H9 (cell line): ENCODE data around the gene HDAC7. TPM values are rescaled to one million over a fixed set of nuclear protein-coding genes. Genes with fewer than 3 reads are reported as not detected.

Source experiments
- DNase-seq: peaks from one replicate; pipeline ENCODE4 v3.0.0-alpha.2; 2017
- H2AFZ ChIP-seq: one replicate; pipeline ENCODE4 v1.6.1; 2013; ENCODE audit warnings: mild to moderate bottlenecking, low read length, control low read depth, moderate library complexity
- H2AK5ac ChIP-seq: 2 replicates; pipeline ENCODE4 v1.6.1; 2013; ENCODE audit warnings: low read length, control low read depth, mixed read lengths; ENCODE audit not compliant: insufficient read length
- H2BK120ac ChIP-seq: one replicate; pipeline ENCODE4 v1.6.1; 2013; ENCODE audit warnings: low read depth, mild to moderate bottlenecking, low read length, control low read depth, inconsistent platforms; ENCODE audit not compliant: poor library complexity, severe bottlenecking
- H2BK12ac ChIP-seq: 2 replicates; pipeline ENCODE4 v1.6.1; 2013; ENCODE audit warnings: low read length, control low read depth, mixed read lengths, low read depth; ENCODE audit not compliant: insufficient read length
- H2BK15ac ChIP-seq: 2 replicates; pipeline ENCODE4 v1.6.1; 2013; ENCODE audit warnings: low read depth, low read length, control low read depth
- H2BK20ac ChIP-seq: one replicate; pipeline ENCODE4 v1.6.1; 2013; ENCODE audit warnings: low read depth, mild to moderate bottlenecking, low read length, control low read depth, inconsistent platforms; ENCODE audit not compliant: poor library complexity, severe bottlenecking
- H2BK5ac ChIP-seq: 2 replicates; pipeline ENCODE4 v1.6.1; 2013; ENCODE audit warnings: low read length, control low read depth, mixed read lengths; ENCODE audit not compliant: insufficient read length
- H3K14ac ChIP-seq: 2 replicates; pipeline ENCODE4 v1.6.1; 2013; ENCODE audit warnings: low read length, control low read depth; ENCODE audit not compliant: insufficient read depth
- H3K18ac ChIP-seq: 2 replicates; pipeline ENCODE4 v1.6.1; 2013; ENCODE audit warnings: low read depth, mild to moderate bottlenecking, mixed read lengths, low read length, control low read depth; ENCODE audit not compliant: insufficient read length
- H3K23ac ChIP-seq: 2 replicates; pipeline ENCODE4 v1.6.1; 2013; ENCODE audit warnings: low read length, control low read depth, mixed read lengths, low read depth; ENCODE audit not compliant: insufficient read length
- H3K23me2 ChIP-seq: 2 replicates; pipeline ENCODE4 v1.6.1; 2013; ENCODE audit warnings: low read depth, mild to moderate bottlenecking, mixed read lengths, low read length, control low read depth; ENCODE audit not compliant: insufficient read length, poor library complexity, severe bottlenecking
- H3K27ac ChIP-seq: 2 replicates; pipeline ENCODE4 v1.5.1; 2013; ENCODE audit warnings: low read length, control low read depth, mixed read lengths, low read depth; ENCODE audit not compliant: insufficient read length
- H3K27me3 ChIP-seq: 2 replicates; pipeline ENCODE4 v1.6.1; 2013; ENCODE audit warnings: low read length, control low read depth, inconsistent platforms; ENCODE audit not compliant: insufficient read depth
- H3K4ac ChIP-seq: 2 replicates; pipeline ENCODE4 v1.6.1; 2013; ENCODE audit warnings: low read depth, mild to moderate bottlenecking, control low read depth, inconsistent platforms, low read length, moderate library complexity
- H3K4me1 ChIP-seq: 2 replicates; pipeline ENCODE4 v1.6.1; 2013; ENCODE audit warnings: low read length, control low read depth, inconsistent platforms; ENCODE audit not compliant: insufficient read depth
- H3K4me2 ChIP-seq: 2 replicates; pipeline ENCODE4 v1.6.1; 2013; ENCODE audit warnings: low read length, control low read depth, mixed read lengths; ENCODE audit not compliant: insufficient read length, insufficient read depth
- H3K56ac ChIP-seq: 2 replicates; pipeline ENCODE4 v1.6.1; 2013; ENCODE audit warnings: low read depth, mild to moderate bottlenecking, mixed read lengths, low read length, control low read depth; ENCODE audit not compliant: insufficient read length
- H3K79me1 ChIP-seq: 2 replicates; pipeline ENCODE4 v1.6.1; 2013; ENCODE audit warnings: low read depth, mild to moderate bottlenecking, moderate library complexity, low read length, control low read depth, inconsistent platforms; ENCODE audit not compliant: insufficient read depth, poor library complexity, severe bottlenecking
- H3K79me2 ChIP-seq: 2 replicates; pipeline ENCODE4 v1.6.1; 2013; ENCODE audit warnings: low read length, control low read depth, inconsistent platforms; ENCODE audit not compliant: insufficient read depth
- H3K9ac ChIP-seq: 2 replicates; pipeline ENCODE4 v1.6.1; 2013; ENCODE audit warnings: low read length, control low read depth, mixed read lengths; ENCODE audit not compliant: insufficient read length; ENCODE audit errors: extremely low read depth
- H3K9me3 ChIP-seq: one replicate; pipeline ENCODE4 v1.6.1; 2013; ENCODE audit warnings: low read depth, low read length, inconsistent platforms; ENCODE audit not compliant: control insufficient read depth
- H3T11ph ChIP-seq: one replicate; pipeline ENCODE4 v1.6.1; 2013; ENCODE audit warnings: mild to moderate bottlenecking, low read length, control low read depth, inconsistent platforms
- H4K20me1 ChIP-seq: one replicate; pipeline ENCODE4 v1.6.1; 2013; ENCODE audit not compliant: control insufficient read depth, insufficient read length, insufficient read depth
- H4K5ac ChIP-seq: 2 replicates; pipeline ENCODE4 v1.6.1; 2013; ENCODE audit warnings: low read depth, mild to moderate bottlenecking, mixed read lengths, low read length, control low read depth; ENCODE audit not compliant: insufficient read length
- H4K8ac ChIP-seq: replicated peaks from 2 replicates; pipeline ENCODE4 v1.6.1; 2013; ENCODE audit warnings: low read length, control low read depth, mixed read lengths, low read depth; ENCODE audit not compliant: insufficient read length
- H4K91ac ChIP-seq: 2 replicates; pipeline ENCODE4 v1.6.1; 2013; ENCODE audit warnings: low read depth, mild to moderate bottlenecking, moderate library complexity, mixed read lengths, low read length, control low read depth; ENCODE audit not compliant: insufficient read length
- H3K27ac Mint-ChIP-seq, 3 experiments: 2 replicates in 2 of 3; 3 replicates in 1 of 3; pipeline ENCODE4 v1.8.0; 2020 to 2021; ENCODE audit warnings: mixed read lengths in 3 of 3, mild to moderate bottlenecking in 1 of 3, moderate library complexity in 1 of 3
- H3K27me3 Mint-ChIP-seq: 2 replicates; pipeline ENCODE4 v1.8.0; 2021; ENCODE audit warnings: low read depth, mild to moderate bottlenecking, moderate library complexity, mixed read lengths
- H3K36me3 Mint-ChIP-seq, 3 experiments: 2 replicates in 2 of 3; 3 replicates in 1 of 3; pipeline ENCODE4 v1.8.0; 2020 to 2021; ENCODE audit warnings: low read depth in 3 of 3, mixed read lengths in 3 of 3; ENCODE audit not compliant: insufficient read depth in 1 of 3
- H3K4me1 Mint-ChIP-seq, 2 experiments: 2 replicates each; pipeline ENCODE4 v1.8.0; 2020; ENCODE audit warnings: mixed read lengths in 2 of 2
- H3K4me3 Mint-ChIP-seq, 2 experiments: 2 replicates in 1 of 2; 3 replicates in 1 of 2; pipeline ENCODE4 v1.8.0; 2020 to 2021; ENCODE audit warnings: mild to moderate bottlenecking in 2 of 2, mixed read lengths in 2 of 2, moderate library complexity in 1 of 2
- H3K9me3 Mint-ChIP-seq, 2 experiments: 2 replicates in 1 of 2; 3 replicates in 1 of 2; pipeline ENCODE4 v1.8.0; 2020; ENCODE audit warnings: mild to moderate bottlenecking in 2 of 2, mixed read lengths in 2 of 2, moderate library complexity in 1 of 2
- WGBS: extraction: QIAGEN DNeasy Blood & Tissue Kit; methylation state at CpG from one replicate; pipeline ENCODE4 v1.1.7; 2013; ENCODE audit warnings: missing lambda C conversion rate, low lambda C conversion rate, mixed read lengths; ENCODE audit not compliant: insufficient read length; ENCODE audit errors: extremely low coverage; 5-methylcytosine and 5-hydroxymethylcytosine counted together
- total RNA-seq: library from RNA; stranded (reverse); gene quantifications from 2 replicates; pipeline ENCODE4 v1.2.1, GENCODE V29; 2021
- TF ChIP-seq, protein P1 (sequence below): fragments of 200-600 bp; sonication (generic); conservative IDR thresholded peaks from 3 replicates; pipeline ENCODE4 v1.8.0; 2021; ENCODE audit warnings: antibody characterized with exemption, mild to moderate bottlenecking

Gene HDAC7
- total RNA-seq, 1 experiment from 2014 or later: 72.1 TPM

DNA sequence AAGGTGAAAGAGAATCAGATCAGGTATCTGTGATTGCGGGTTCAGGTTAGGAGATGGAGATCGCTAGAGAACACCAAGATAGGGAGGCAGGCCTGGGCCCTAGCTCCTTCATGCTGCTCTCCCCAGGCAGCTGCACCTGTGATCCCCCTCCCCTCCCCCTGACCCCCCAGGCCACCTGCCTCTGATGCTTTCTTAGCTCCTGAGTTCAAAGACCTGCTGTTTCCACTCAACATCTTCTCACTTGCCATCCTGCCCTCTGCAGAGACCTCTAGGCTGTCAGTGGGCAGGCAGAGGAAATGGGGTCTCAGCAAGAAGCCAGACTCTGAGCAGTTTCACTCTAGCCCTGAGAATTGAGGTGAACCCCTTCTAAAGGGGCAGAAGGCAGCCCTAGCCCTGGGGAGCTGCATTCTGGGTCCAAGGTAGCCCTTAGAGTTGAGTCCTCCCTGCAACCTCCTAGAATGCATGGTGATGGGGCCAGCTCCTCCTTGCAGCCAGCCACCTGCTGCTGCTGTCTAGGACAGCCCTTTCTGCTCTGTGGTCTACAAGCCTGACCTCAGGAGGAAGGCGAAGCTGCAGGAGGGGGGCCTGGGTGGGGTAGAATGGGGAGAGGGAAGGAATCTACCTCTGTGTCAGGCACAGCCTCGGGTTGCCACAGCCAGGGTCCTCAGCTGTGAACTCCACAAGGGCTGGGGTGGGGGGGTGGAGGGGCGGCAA, 53.0 kb downstream of the HDAC7 start:
- H3K4me3 Mint-ChIP-seq: no peak overlapping the region
- Histone ChIP-seq H3K14ac (no peak overlapping the region), H3K23ac (no peak overlapping the region), H3K56ac (no peak overlapping the region), H3K27ac (no peak overlapping the region), H3K27me3 (no peaks in the 10 kb centered on the region), H3K9me3 (no peaks in the 10 kb centered on the region), H3T11ph (no peak overlapping the region), H2AK5ac (no peak overlapping the region), H3K18ac (no peak overlapping the region), H4K20me1 (peaks cover 3% of the 10 kb centered on the region), H4K8ac (no peak overlapping the region), H2BK20ac (no peak overlapping the region), H2AFZ (no peak overlapping the region), H2BK120ac (no peak overlapping the region), H4K5ac (no peak overlapping the region), H3K23me2 (no peaks in the 10 kb centered on the region), H4K91ac (no peak overlapping the region), H2BK15ac (no peak overlapping the region), H3K4me1 (peaks cover 6% of the 10 kb centered on the region), H3K79me2 (no peaks in the 10 kb centered on the region), H2BK12ac (no peak overlapping the region), H2BK5ac (no peak overlapping the region), H3K4me2 (no peak overlapping the region), H3K79me1 (no peaks in the 10 kb centered on the region), H3K9ac (no peak overlapping the region), H3K4ac (no peak overlapping the region)
- no CpG with 5 or more reads among the region's 5 CpGs for WGBS
- no peak overlapping the region for H3K27ac Mint-ChIP-seq
- H3K27me3 Mint-ChIP-seq: no peaks in the 10 kb centered on the region; the same call in 1 of the 2 replicates
- no peak for DNase-seq
- peaks cover 11 to 13% of the 10 kb centered on the region in 2 experiments for H3K4me1 Mint-ChIP-seq
- TF ChIP-seq, protein P1, sequence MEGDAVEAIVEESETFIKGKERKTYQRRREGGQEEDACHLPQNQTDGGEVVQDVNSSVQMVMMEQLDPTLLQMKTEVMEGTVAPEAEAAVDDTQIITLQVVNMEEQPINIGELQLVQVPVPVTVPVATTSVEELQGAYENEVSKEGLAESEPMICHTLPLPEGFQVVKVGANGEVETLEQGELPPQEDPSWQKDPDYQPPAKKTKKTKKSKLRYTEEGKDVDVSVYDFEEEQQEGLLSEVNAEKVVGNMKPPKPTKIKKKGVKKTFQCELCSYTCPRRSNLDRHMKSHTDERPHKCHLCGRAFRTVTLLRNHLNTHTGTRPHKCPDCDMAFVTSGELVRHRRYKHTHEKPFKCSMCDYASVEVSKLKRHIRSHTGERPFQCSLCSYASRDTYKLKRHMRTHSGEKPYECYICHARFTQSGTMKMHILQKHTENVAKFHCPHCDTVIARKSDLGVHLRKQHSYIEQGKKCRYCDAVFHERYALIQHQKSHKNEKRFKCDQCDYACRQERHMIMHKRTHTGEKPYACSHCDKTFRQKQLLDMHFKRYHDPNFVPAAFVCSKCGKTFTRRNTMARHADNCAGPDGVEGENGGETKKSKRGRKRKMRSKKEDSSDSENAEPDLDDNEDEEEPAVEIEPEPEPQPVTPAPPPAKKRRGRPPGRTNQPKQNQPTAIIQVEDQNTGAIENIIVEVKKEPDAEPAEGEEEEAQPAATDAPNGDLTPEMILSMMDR: no peak
- no peaks in the 10 kb centered on the region; a peak in 1 of 7 replicates for H3K36me3 Mint-ChIP-seq
- H3K9me3 Mint-ChIP-seq: no peaks in the 10 kb centered on the region
